Ovary (tissue), 3 donors: Measurements from ENCODE around the gene POC1A.

Source experiments
- EP300 ChIP-seq: sonication (generic); formaldehyde crosslinking; IDR thresholded peaks from one replicate; pipeline ENCODE4 v1.6.1; 2017; ENCODE audit warnings: antibody characterized with exemption
- POLR2A ChIP-seq: fragments of 450-650 bp; IDR thresholded peaks from one replicate; pipeline ENCODE4 v1.6.1; 2017; ENCODE audit warnings: antibody characterized with exemption, mild to moderate bottlenecking, moderate library complexity
- TF ChIP-seq, protein P1 (sequence below), 3 donors: fragments of 450-650 bp in 2 of 3; fragments of 200-600 bp in 1 of 3; IDR thresholded peaks; one replicate each; pipeline versions ENCODE4 v1.5.1 to v1.8.0; 2016 to 2022; ENCODE audit warnings: antibody characterized with exemption in 3 of 3, mild to moderate bottlenecking in 1 of 3
- donor health status: DM: no; HTN: no; CAD: no.

DNA sequence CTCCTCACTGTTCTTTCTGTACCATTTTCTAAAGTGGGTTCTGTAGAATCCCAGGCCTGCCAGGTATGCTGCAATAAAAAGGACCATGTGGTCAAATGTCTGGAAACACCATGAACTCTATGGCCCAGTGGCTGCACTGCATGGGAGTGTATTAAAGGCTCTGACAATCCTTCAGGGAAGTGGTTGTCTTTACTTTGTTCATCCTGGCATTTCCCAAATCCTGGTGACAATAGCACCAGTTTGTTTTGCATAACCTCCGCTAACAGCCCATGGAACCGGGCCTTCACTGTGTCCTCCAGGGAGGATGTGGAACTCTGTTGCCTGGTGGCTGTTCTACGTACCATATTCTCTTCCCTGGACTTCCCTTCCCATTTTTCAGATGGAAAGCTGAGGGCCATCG is 86.7 kb downstream of the POC1A start:
- TF ChIP-seq, protein P1, sequence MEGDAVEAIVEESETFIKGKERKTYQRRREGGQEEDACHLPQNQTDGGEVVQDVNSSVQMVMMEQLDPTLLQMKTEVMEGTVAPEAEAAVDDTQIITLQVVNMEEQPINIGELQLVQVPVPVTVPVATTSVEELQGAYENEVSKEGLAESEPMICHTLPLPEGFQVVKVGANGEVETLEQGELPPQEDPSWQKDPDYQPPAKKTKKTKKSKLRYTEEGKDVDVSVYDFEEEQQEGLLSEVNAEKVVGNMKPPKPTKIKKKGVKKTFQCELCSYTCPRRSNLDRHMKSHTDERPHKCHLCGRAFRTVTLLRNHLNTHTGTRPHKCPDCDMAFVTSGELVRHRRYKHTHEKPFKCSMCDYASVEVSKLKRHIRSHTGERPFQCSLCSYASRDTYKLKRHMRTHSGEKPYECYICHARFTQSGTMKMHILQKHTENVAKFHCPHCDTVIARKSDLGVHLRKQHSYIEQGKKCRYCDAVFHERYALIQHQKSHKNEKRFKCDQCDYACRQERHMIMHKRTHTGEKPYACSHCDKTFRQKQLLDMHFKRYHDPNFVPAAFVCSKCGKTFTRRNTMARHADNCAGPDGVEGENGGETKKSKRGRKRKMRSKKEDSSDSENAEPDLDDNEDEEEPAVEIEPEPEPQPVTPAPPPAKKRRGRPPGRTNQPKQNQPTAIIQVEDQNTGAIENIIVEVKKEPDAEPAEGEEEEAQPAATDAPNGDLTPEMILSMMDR (IDR thresholded peaks at IDR 0.05), result no peak
- TF ChIP-seq EP300 (no peak), POLR2A (no peak)
